GM23338 (cell line): Measurements from ENCODE around the gene TRPC5OS. TPM values are rescaled to one million over a fixed set of nuclear protein-coding genes. Genes with fewer than 3 reads are reported as not detected.

Experiments used
- ATAC-seq: fragments of 200-7000 bp; cut with Tn5 transposase; 3 replicates; pipeline ENCODE4 v1.9.1; 2020
- DNase-seq: peaks from one replicate; pipeline ENCODE4 v3.0.0-alpha.2; 2015; ENCODE audit warnings: low spot score
- H2AFZ ChIP-seq: fragments of 200-600 bp; sonication (generic); 2 replicates; pipeline ENCODE4 v1.8.0; 2016; ENCODE audit warnings: antibody characterized with exemption, mild to moderate bottlenecking, moderate library complexity
- H3F3A ChIP-seq: fragments of 200-600 bp; sonication (generic); replicated peaks from 2 replicates; pipeline ENCODE4 v1.8.0; 2017; ENCODE audit warnings: antibody characterized with exemption, mixed run types, low read depth
- H3K27ac ChIP-seq: fragments of 200-600 bp; sonication (generic); 2 replicates; pipeline ENCODE4 v1.6.1; 2016; ENCODE audit warnings: low read depth
- H3K27me3 ChIP-seq: fragments of 200-600 bp; sonication (generic); 2 replicates; pipeline ENCODE4 v1.8.0; 2016; ENCODE audit warnings: mild to moderate bottlenecking, mixed run types, moderate library complexity; ENCODE audit not compliant: insufficient read depth
- H3K36me3 ChIP-seq: fragments of 200-600 bp; sonication (generic); 2 replicates; pipeline ENCODE4 v1.8.0; 2016; ENCODE audit warnings: mild to moderate bottlenecking; ENCODE audit not compliant: insufficient read depth
- H3K4me1 ChIP-seq: fragments of 200-600 bp; sonication (generic); 2 replicates; pipeline ENCODE4 v1.8.0; 2016; ENCODE audit warnings: mild to moderate bottlenecking, moderate library complexity; ENCODE audit not compliant: insufficient read depth
- H3K4me2 ChIP-seq: fragments of 200-600 bp; sonication (generic); 2 replicates; pipeline ENCODE4 v1.7.1; 2017; ENCODE audit warnings: mixed run types
- H3K4me3 ChIP-seq: fragments of 200-600 bp; sonication (generic); 2 replicates; pipeline ENCODE4 v1.6.1; 2016; ENCODE audit warnings: mixed run types
- H3K79me2 ChIP-seq: fragments of 200-600 bp; sonication (generic); replicated peaks from 2 replicates; pipeline ENCODE4 v1.8.0; 2017; ENCODE audit warnings: mild to moderate bottlenecking; ENCODE audit not compliant: insufficient read depth
- H3K9me2 ChIP-seq: fragments of 200-600 bp; sonication (generic); 2 replicates; pipeline ENCODE4 v1.8.0; 2017; ENCODE audit not compliant: insufficient read depth
- H4K20me1 ChIP-seq: fragments of 200-600 bp; sonication (generic); replicated peaks from 2 replicates; pipeline ENCODE4 v1.8.0; 2017; ENCODE audit warnings: mild to moderate bottlenecking; ENCODE audit not compliant: insufficient read depth
- H3K27ac Mint-ChIP-seq: 2 replicates; pipeline ENCODE4 v1.8.0; 2020; ENCODE audit warnings: inconsistent platforms, mild to moderate bottlenecking, moderate library complexity, mixed read lengths
- H3K27me3 Mint-ChIP-seq: 3 replicates; pipeline ENCODE4 v1.8.0; 2022; ENCODE audit warnings: low read depth, mild to moderate bottlenecking, moderate library complexity, mixed read lengths, inconsistent platforms; ENCODE audit not compliant: insufficient read depth, poor library complexity
- H3K36me3 Mint-ChIP-seq: 3 replicates; pipeline ENCODE4 v1.8.0; 2021; ENCODE audit warnings: low read depth, mild to moderate bottlenecking, inconsistent platforms, moderate library complexity, mixed read lengths
- H3K4me1 Mint-ChIP-seq: 3 replicates; pipeline ENCODE4 v1.8.0; 2020; ENCODE audit warnings: mild to moderate bottlenecking, inconsistent platforms, mixed read lengths
- H3K4me3 Mint-ChIP-seq: 3 replicates; pipeline ENCODE4 v1.8.0; 2021; ENCODE audit warnings: moderate library complexity, mild to moderate bottlenecking, inconsistent platforms, mixed read lengths
- H3K9me3 Mint-ChIP-seq: 3 replicates; pipeline ENCODE4 v1.8.0; 2020; ENCODE audit warnings: moderate library complexity, mild to moderate bottlenecking, inconsistent platforms, mixed read lengths
- ETS1 ChIP-seq: IDR thresholded peaks from 2 replicates; pipeline ENCODE4 v1.6.1; 2016; ENCODE audit warnings: antibody characterized with exemption
- EZH2phosphoT487 ChIP-seq: fragments of 200-600 bp; sonication (generic); IDR thresholded peaks from one replicate; pipeline ENCODE4 v1.8.1; 2018; ENCODE audit warnings: antibody characterized with exemption; ENCODE audit not compliant: unreplicated experiment
- NANOG ChIP-seq: IDR thresholded peaks from 2 replicates; pipeline ENCODE4 v1.6.1; 2016; ENCODE audit warnings: antibody characterized with exemption, borderline replicate concordance
- REST ChIP-seq: IDR thresholded peaks from one replicate; pipeline ENCODE4 v1.6.1; 2018; ENCODE audit warnings: antibody characterized with exemption; ENCODE audit not compliant: unreplicated experiment
- STAT1 ChIP-seq: IDR thresholded peaks from one replicate; pipeline ENCODE4 v1.6.1; 2016; ENCODE audit warnings: antibody characterized with exemption; ENCODE audit not compliant: unreplicated experiment
- ZNF114 ChIP-seq: fragments of 250-450 bp; sonication (Bioruptor Pico); IDR thresholded peaks from 2 replicates; pipeline ENCODE4 v1.5.0; 2020; ENCODE audit warnings: mild to moderate bottlenecking, moderate library complexity
- ZNF462 ChIP-seq: fragments of 250-450 bp; sonication (Bioruptor Pico); IDR thresholded peaks from 2 replicates; pipeline ENCODE4 v1.5.0; 2020; ENCODE audit warnings: mild to moderate bottlenecking, moderate library complexity
- polyA plus RNA-seq: library from polyadenylated mRNA; unstranded; fragments of >200 nt; fragmentation: Nextera tagmentation; extraction: Ambion mirVana; gene quantifications from 2 replicates; pipeline ENCODE4 v1.2.1, GENCODE V29; 2016
- total RNA-seq: library from RNA; depleted of rRNA; stranded (reverse); fragments of >200 nt; shearing (Covaris generic); gene quantifications from 2 replicates; pipeline ENCODE4 v1.2.3, GENCODE V29; 2014

The TRPC5OS gene
- total and polyA plus RNA-seq, 2 experiments from 2014 or later, result not detected

- H3K36me3 ChIP-seq, result no peaks in the 10 kb centered on the region
- no peaks in the 10 kb centered on the region for H4K20me1 ChIP-seq
- no peaks in the 10 kb centered on the region for H3F3A ChIP-seq
- no peaks in the 10 kb centered on the region for H3K36me3 Mint-ChIP-seq
- H3K4me3 Mint-ChIP-seq, result no peak overlapping the region
- no peak overlapping the region for H3K27ac ChIP-seq
- H3K9me3 Mint-ChIP-seq, result no peaks in the 10 kb centered on the region
- no peaks in the 10 kb centered on the region for H3K79me2 ChIP-seq
- no peak overlapping the region for H3K27ac Mint-ChIP-seq
- H3K4me2 ChIP-seq, result no peak overlapping the region
- no peaks in the 10 kb centered on the region for H3K9me2 ChIP-seq
- no peak for TF ChIP-seq ZNF462 (CRISPR knock-in tag)
- TF ChIP-seq EZH2phosphoT487, result no peak
- no peak for TF ChIP-seq STAT1
- TF ChIP-seq ZNF114 (CRISPR knock-in tag), result no peak
- ATAC-seq (no peak), DNase-seq (no peak)
- H3K27me3 Mint-ChIP-seq, result no peaks in the 10 kb centered on the region
- H3K27me3 ChIP-seq, result no peaks in the 10 kb centered on the region
- H2AFZ ChIP-seq, result no peak overlapping the region
- H3K4me3 ChIP-seq, result no peak overlapping the region
- no peaks in the 10 kb centered on the region for H3K4me1 ChIP-seq
- H3K4me1 Mint-ChIP-seq, result no peaks in the 10 kb centered on the region
Measured at GRCh38 chrX:111880735-111881134, 4.8 kb downstream of the TRPC5OS start.

GRCh38 chrX:111881715-111882114, 5.7 kb downstream of the TRPC5OS start:
- H3K4me3 ChIP-seq, result no peak overlapping the region
- no peaks in the 10 kb centered on the region for H3K36me3 ChIP-seq
- Mint-ChIP-seq H3K4me1 (no peaks in the 10 kb centered on the region), H3K27me3 (no peaks in the 10 kb centered on the region), H3K36me3 (no peaks in the 10 kb centered on the region), H3K27ac (no peak overlapping the region), H3K4me3 (no peak overlapping the region), H3K9me3 (no peaks in the 10 kb centered on the region)
- no peak for ATAC-seq
- no peak for DNase-seq
- H3K4me2 ChIP-seq, result no peak overlapping the region
- H3K27me3 ChIP-seq, result no peaks in the 10 kb centered on the region
- no peak overlapping the region for H3K27ac ChIP-seq
- H3K4me1 ChIP-seq, result no peaks in the 10 kb centered on the region
- no peaks in the 10 kb centered on the region for H3F3A ChIP-seq
- H4K20me1 ChIP-seq, result no peaks in the 10 kb centered on the region
- H3K79me2 ChIP-seq, result no peaks in the 10 kb centered on the region
- H3K9me2 ChIP-seq, result no peaks in the 10 kb centered on the region
- no peak overlapping the region for H2AFZ ChIP-seq
- TF ChIP-seq NANOG (no peak), STAT1 (no peak), EZH2phosphoT487 (no peak), REST (no peak), ETS1 (no peak)
